Gastrocnemius medialis (tissue), 4 donors: Measurements from ENCODE around the gene TET1. TPM values are rescaled to one million over a fixed set of nuclear protein-coding genes. Genes with fewer than 3 reads are reported as not detected.

Source experiments
- ATAC-seq, 2 donors: fragments of 150-250 bp; one replicate each; pipeline ENCODE4 v1.9.1; 2016
- DNase-seq, 2 donors: peaks; one replicate each; pipeline ENCODE4 v3.0.0-alpha.2; 2019
- H3K27ac ChIP-seq, 4 donors: fragments of 200-600 bp; sonication (generic); 1 replicate in 1 of 4; 2 replicates in 3 of 4; pipeline ENCODE4 v1.5.1; 2016 to 2018; ENCODE audit warnings: mild to moderate bottlenecking in 2 of 4, moderate library complexity in 1 of 4
- H3K27me3 ChIP-seq, 3 donors: fragments of 200-600 bp; sonication (generic) in 2 of 3; 1 replicate in 1 of 3; 2 replicates in 2 of 3; pipeline versions ENCODE4 v1.5.1 to v1.6.0; 2016 to 2019; ENCODE audit warnings: mild to moderate bottlenecking in 1 of 3, moderate library complexity in 1 of 3
- H3K36me3 ChIP-seq, 2 donors: fragments of 200-600 bp; sonication (generic) in 1 of 2; one replicate each; pipeline ENCODE4 v1.5.1; 2017 to 2018
- H3K4me1 ChIP-seq, 2 donors: fragments of 200-600 bp; sonication (generic) in 1 of 2; one replicate each; pipeline ENCODE4 v1.5.1; 2016 to 2017; ENCODE audit warnings: mild to moderate bottlenecking in 2 of 2
- H3K4me3 ChIP-seq, 4 donors: fragments of 200-600 bp; sonication (generic) in 3 of 4; 1 replicate in 1 of 4; 2 replicates in 3 of 4; pipeline ENCODE4 v1.5.1; 2016 to 2019; ENCODE audit warnings: mild to moderate bottlenecking in 2 of 4
- H3K9me3 ChIP-seq, 3 donors: fragments of 200-600 bp; sonication (generic) in 2 of 3; 1 replicate in 1 of 3; 2 replicates in 2 of 3; pipeline ENCODE4 v1.5.1; 2016 to 2019
- CTCF ChIP-seq, 5 experiments: fragments of 450-650 bp in 3 of 5; fragments of 200-600 bp in 2 of 5; sonication (generic) in 2 of 5; IDR thresholded peaks in 4 of 5; conservative IDR thresholded peaks in 1 of 5; 1 replicate in 4 of 5; 2 replicates in 1 of 5; pipeline ENCODE4 v1.5.1; 2016 to 2019; ENCODE audit warnings: antibody characterized with exemption in 5 of 5, mild to moderate bottlenecking in 3 of 5, moderate library complexity in 3 of 5
- POLR2A ChIP-seq, 2 donors: fragments of 450-650 bp; IDR thresholded peaks; one replicate each; pipeline ENCODE4 v1.6.1; 2017; ENCODE audit warnings: antibody characterized with exemption in 2 of 2, mild to moderate bottlenecking in 2 of 2, moderate library complexity in 2 of 2
- in situ Hi-C, 4 donors: fragments of 200-750 bp; cut with MboI; loops; one replicate each; pipeline versions ENCODE4 v1.15.0 to v1.8.0; 2017; ENCODE audit warnings: low sequenced_read_pairs in 4 of 4
- intact Hi-C: fragments of 100-400 bp; cut with DNase I; formaldehyde crosslinking; loops from one replicate; pipeline ENCODE4 v1.15.1; 2023; ENCODE audit warnings: low total_unique reads
- total RNA-seq, 4 donors: library from RNA; depleted of rRNA; stranded (reverse); fragments of >200 nt; gene quantifications; one replicate each; pipeline versions ENCODE4 v1.1.0 to v1.2.3, GENCODE V29; 2016

The TET1 gene
- total RNA-seq, 4 donors from 2014 or later, result 1.00 to 2.0 (median 1.4) TPM

- Histone ChIP-seq H3K4me3 (peak within 1 kb of the TSS; percentile 88 to 96 (median 90)), H3K27me3 (no peaks in the 10 kb centered on the region), H3K4me1 (peaks cover 7 to 9% of the 10 kb centered on the region in 2 donors), H3K36me3 (peaks cover 0 to 26% of the 10 kb centered on the region in 2 donors), H3K9me3 (no peaks in the 10 kb centered on the region), H3K27ac (peak within 1 kb of the TSS; percentile 94 to 99 (median 96))
- ATAC-seq (peak; percentile 97 to 98), DNase-seq (peak; percentile 93 to 95)
- intact Hi-C loops, result loop anchor here (1.0 to 10.0 kb wide), 6 partner anchors 166 to 459 kb away; partner anchors contain the start of genes DDX50, HNRNPH3, PBLD and RUFY2
- TF ChIP-seq POLR2A (IDR thresholded peaks at IDR 0.05) (peak; percentile 67 to 73), CTCF (IDR thresholded peaks at IDR 0.05 in 4 of 5, conservative IDR thresholded peaks at IDR 0.05 in 1 of 5) (no peak)
- in situ Hi-C loops, result loop anchor here in 1 of 4 donors (25.0 kb wide), 1 partner anchor 184 kb away; the partner anchor contains the start of gene SLC25A16
Observed at GRCh38 chr10:68720793-68721672, 160.9 kb downstream of the TET1 start, which contains the start of gene CCAR1. Gene CCAR1 (plus strand): TSS chr10:68721239. CDS start chr10:68722505, 1,266 bp downstream.

GRCh38 chr10:68721673-68722335 lies 161.7 kb downstream of the TET1 start:
- peaks cover 0 to 32% of the 10 kb centered on the region in 2 donors for H3K36me3 ChIP-seq
- intact Hi-C loops, result loop anchor here (1.0 to 10.0 kb wide), 6 partner anchors 167 to 458 kb away; partner anchors contain the start of genes DDX50, HNRNPH3, PBLD and RUFY2
- H3K4me1 ChIP-seq, result peaks cover 7 to 9% of the 10 kb centered on the region in 2 donors
- ATAC-seq (no peak), DNase-seq (no peak)
- TF ChIP-seq CTCF (IDR thresholded peaks at IDR 0.05 in 4 of 5, conservative IDR thresholded peaks at IDR 0.05 in 1 of 5) (no peak), POLR2A (IDR thresholded peaks at IDR 0.05) (no peak)
- H3K9me3 ChIP-seq, result no peaks in the 10 kb centered on the region
- H3K27ac ChIP-seq, result peak overlapping the region; percentile 94 to 99 (median 96)
- in situ Hi-C loops, result loop anchor here in 1 of 4 donors (25.0 kb wide), 1 partner anchor 185 kb away; the partner anchor contains the start of gene SLC25A16
- H3K4me3 ChIP-seq, result peak overlapping the region; percentile 88 to 96 (median 90)
- no peaks in the 10 kb centered on the region for H3K27me3 ChIP-seq

GRCh38 chr10:68725016-68725415 lies 164.9 kb downstream of the TET1 start:
- no peak for ATAC-seq

More at GRCh38 chr10:68725016-68725415, 164.9 kb downstream of the TET1 start:
- in situ Hi-C loops (loop anchor here in 2 of 4 donors (25.0 kb wide), 2 partner anchors 187 to 338 kb away; partner anchors contain the start of gene DDX50 (in 1 of the 2)), intact Hi-C loops (loop anchor here (10.0 kb wide), 1 partner anchor 170 kb away; no protein-coding TSS in a partner anchor)
- Histone ChIP-seq H3K4me1 (peaks cover 12 to 13% of the 10 kb centered on the region in 2 donors), H3K36me3 (peaks cover 0 to 48% of the 10 kb centered on the region in 2 donors), H3K4me3 (no peak overlapping the region), H3K9me3 (no peaks in the 10 kb centered on the region), H3K27me3 (no peaks in the 10 kb centered on the region), H3K27ac (no peak overlapping the region)
- no peak for DNase-seq
- no peak for TF ChIP-seq POLR2A (IDR thresholded peaks at IDR 0.05)
- TF ChIP-seq CTCF (IDR thresholded peaks at IDR 0.05 in 4 of 5, conservative IDR thresholded peaks at IDR 0.05 in 1 of 5), result no peak
